IMR-90 (cell line): ENCODE data around the gene INPPL1.

Source experiments
- CEBPB ChIP-seq: IDR thresholded peaks from 2 replicates; pipeline ENCODE4 v1.6.1; 2012; ENCODE audit warnings: low read depth, low read length, improper control_type of control experiment
- FOS ChIP-seq: fragments of 150-350 bp; IDR thresholded peaks from 2 replicates; pipeline ENCODE4 v1.6.1; 2016; ENCODE audit warnings: low read depth, low read length
- NFE2L2 ChIP-seq: fragments of 150-350 bp; IDR thresholded peaks from 2 replicates; pipeline ENCODE4 v1.6.1; 2016; ENCODE audit warnings: low read depth, mild to moderate bottlenecking, low read length
- POLR2A ChIP-seq: IDR thresholded peaks from 2 replicates; pipeline ENCODE4 v1.6.1; 2012; ENCODE audit warnings: mild to moderate bottlenecking, low read depth, low read length
- RAD21 ChIP-seq: IDR thresholded peaks from 2 replicates; pipeline ENCODE4 v1.6.1; 2012; ENCODE audit warnings: low read length, improper control_type of control experiment
- USF2 ChIP-seq: fragments of 150-350 bp; IDR thresholded peaks from 2 replicates; pipeline ENCODE4 v1.6.1; 2017; ENCODE audit warnings: mild to moderate bottlenecking, antibody characterized with exemption, low read length, low read depth
- TF ChIP-seq, protein P1 (sequence below): conservative IDR thresholded peaks from 2 replicates; pipeline ENCODE4 v1.5.1; 2012; ENCODE audit warnings: mild to moderate bottlenecking, low read depth, low read length, improper control_type of control experiment

GRCh38 chr11:72236774-72237111, 12.2 kb downstream of the INPPL1 start:
- TF ChIP-seq, protein P1, sequence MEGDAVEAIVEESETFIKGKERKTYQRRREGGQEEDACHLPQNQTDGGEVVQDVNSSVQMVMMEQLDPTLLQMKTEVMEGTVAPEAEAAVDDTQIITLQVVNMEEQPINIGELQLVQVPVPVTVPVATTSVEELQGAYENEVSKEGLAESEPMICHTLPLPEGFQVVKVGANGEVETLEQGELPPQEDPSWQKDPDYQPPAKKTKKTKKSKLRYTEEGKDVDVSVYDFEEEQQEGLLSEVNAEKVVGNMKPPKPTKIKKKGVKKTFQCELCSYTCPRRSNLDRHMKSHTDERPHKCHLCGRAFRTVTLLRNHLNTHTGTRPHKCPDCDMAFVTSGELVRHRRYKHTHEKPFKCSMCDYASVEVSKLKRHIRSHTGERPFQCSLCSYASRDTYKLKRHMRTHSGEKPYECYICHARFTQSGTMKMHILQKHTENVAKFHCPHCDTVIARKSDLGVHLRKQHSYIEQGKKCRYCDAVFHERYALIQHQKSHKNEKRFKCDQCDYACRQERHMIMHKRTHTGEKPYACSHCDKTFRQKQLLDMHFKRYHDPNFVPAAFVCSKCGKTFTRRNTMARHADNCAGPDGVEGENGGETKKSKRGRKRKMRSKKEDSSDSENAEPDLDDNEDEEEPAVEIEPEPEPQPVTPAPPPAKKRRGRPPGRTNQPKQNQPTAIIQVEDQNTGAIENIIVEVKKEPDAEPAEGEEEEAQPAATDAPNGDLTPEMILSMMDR, result no peak
- no peak for TF ChIP-seq POLR2A
- no peak for TF ChIP-seq RAD21
- no peak for TF ChIP-seq CEBPB
- TF ChIP-seq FOS, result no peak
- no peak for TF ChIP-seq USF2
- TF ChIP-seq NFE2L2, result no peak
